ENCODE results near the gene ZNF385C. TPM values are rescaled to one million over a fixed set of nuclear protein-coding genes. Genes with fewer than 3 reads are reported as not detected.

The ZNF385C gene
- total RNA-seq, 1 experiment from 2014 or later: 4.0 TPM

DNA sequence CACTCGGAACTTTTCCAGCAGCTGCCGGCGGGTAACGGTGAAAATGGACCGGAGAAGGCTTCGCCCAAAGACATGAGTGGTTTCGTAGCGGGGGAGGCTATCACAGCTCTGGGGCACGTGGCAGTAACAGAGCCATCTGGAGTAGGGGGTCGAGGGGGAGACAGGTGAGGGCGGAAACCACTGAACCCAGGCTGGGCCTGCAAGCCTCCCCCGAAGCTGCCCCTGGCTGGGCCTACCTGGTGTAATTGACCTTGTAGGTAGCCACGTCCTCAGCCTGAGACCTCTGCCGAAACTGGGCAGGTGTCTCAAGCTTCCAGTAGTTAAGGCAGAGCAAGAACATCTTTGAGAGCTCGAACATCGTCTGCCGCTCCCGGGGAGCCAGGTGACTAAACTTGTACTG is 21.0 kb upstream of the ZNF385C start:
- no peak for DNase-seq
- Mint-ChIP-seq H3K4me1 (ENCODE audit: low read depth, unreplicated experiment) (peaks cover 9% of the 10 kb centered on the region), H3K4me3 (ENCODE audit: low read depth, unreplicated experiment) (no peak overlapping the region), H3K36me3 (ENCODE audit: insufficient read depth, unreplicated experiment) (peaks cover 86% of the 10 kb centered on the region), H3K27ac (ENCODE audit: unreplicated experiment) (no peak overlapping the region), H3K27me3 (ENCODE audit: unreplicated experiment) (no peaks in the 10 kb centered on the region), H3K9me3 (ENCODE audit: low read depth, unreplicated experiment) (no peaks in the 10 kb centered on the region)
- TF ChIP-seq, protein P1, sequence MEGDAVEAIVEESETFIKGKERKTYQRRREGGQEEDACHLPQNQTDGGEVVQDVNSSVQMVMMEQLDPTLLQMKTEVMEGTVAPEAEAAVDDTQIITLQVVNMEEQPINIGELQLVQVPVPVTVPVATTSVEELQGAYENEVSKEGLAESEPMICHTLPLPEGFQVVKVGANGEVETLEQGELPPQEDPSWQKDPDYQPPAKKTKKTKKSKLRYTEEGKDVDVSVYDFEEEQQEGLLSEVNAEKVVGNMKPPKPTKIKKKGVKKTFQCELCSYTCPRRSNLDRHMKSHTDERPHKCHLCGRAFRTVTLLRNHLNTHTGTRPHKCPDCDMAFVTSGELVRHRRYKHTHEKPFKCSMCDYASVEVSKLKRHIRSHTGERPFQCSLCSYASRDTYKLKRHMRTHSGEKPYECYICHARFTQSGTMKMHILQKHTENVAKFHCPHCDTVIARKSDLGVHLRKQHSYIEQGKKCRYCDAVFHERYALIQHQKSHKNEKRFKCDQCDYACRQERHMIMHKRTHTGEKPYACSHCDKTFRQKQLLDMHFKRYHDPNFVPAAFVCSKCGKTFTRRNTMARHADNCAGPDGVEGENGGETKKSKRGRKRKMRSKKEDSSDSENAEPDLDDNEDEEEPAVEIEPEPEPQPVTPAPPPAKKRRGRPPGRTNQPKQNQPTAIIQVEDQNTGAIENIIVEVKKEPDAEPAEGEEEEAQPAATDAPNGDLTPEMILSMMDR (IDR thresholded peaks at IDR 0.05; ENCODE audit: unreplicated experiment): no peak
- intact Hi-C loops (cut with micrococcal nuclease; ENCODE audit: unreplicated experiment): loop anchor here (5.0 to 10.0 kb wide), 2 partner anchors 52 to 286 kb away; no protein-coding TSS in a partner anchor
- BruUV-seq (replicated peaks): TSS peak; percentile 54
- CTCF ChIA-PET: interaction anchor here (0.5 to 4.7 kb wide), 3 partner anchors 94 to 186 kb away, joined by 3 to 15 read pairs (median 4); no protein-coding TSS in a partner anchor

DNA sequence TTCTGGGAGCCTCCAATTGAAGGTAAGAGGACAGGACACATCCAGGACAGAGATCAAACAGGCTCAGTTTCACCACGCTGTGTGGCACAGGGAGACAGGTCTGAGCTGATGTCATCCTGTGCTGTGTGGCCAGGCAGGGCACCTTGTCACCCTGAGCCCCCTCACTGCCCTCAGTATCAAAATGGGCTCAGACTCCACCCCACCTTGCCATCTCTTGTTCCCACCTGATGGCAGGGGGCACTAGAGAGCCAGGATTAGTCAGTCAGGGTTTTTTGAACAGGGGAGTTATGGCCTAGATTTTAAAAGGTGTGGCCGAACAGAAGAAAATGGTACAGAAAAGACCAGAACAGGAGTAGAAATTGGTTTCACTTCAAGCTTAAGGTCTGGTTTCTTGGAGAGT is 20.3 kb upstream of the ZNF385C start:
- DNase-seq: peak; percentile 75
- no TSS peak for BruUV-seq (replicated peaks)
- intact Hi-C loops (cut with micrococcal nuclease; ENCODE audit: unreplicated experiment): loop anchor here (5.0 to 10.0 kb wide), 2 partner anchors 51 to 286 kb away; no protein-coding TSS in a partner anchor
- TF ChIP-seq, protein P1 (IDR thresholded peaks at IDR 0.05; ENCODE audit: unreplicated experiment): peak; percentile 57
- Mint-ChIP-seq H3K4me1 (ENCODE audit: low read depth, unreplicated experiment) (peaks cover 9% of the 10 kb centered on the region), H3K27ac (ENCODE audit: unreplicated experiment) (no peak overlapping the region), H3K36me3 (ENCODE audit: insufficient read depth, unreplicated experiment) (peaks cover 88% of the 10 kb centered on the region), H3K4me3 (ENCODE audit: low read depth, unreplicated experiment) (no peak overlapping the region), H3K9me3 (ENCODE audit: low read depth, unreplicated experiment) (no peaks in the 10 kb centered on the region), H3K27me3 (ENCODE audit: unreplicated experiment) (no peaks in the 10 kb centered on the region)
- CTCF ChIA-PET: interaction anchor here (0.9 to 4.7 kb wide), 4 partner anchors 53 to 155 kb away, joined by 3 to 15 read pairs (median 4); partner anchors contain the start of gene DNAJC7

DNA sequence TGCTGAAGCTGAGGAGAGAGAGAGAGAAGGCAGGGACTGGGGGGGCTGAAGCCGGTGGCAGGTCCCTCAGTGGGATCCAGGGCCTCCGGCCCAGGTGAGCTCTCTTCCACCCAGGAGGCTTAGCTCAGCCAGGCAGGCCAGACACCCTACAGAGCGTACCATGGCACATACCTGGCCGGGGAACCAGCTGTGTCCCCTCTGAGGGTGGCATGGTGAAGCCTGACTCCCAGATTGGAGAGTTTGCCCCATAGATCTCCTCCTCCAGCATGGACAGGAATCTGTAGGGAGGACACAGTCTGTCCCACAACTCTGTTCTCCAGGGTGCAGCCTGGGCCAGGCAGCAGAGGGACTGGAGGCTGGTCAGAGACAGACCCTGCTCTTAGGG is 19.8 kb upstream of the ZNF385C start:
- CTCF ChIA-PET: interaction anchor here (1.4 to 4.7 kb wide), 3 partner anchors 53 to 101 kb away, joined by 3 to 15 read pairs (median 4); partner anchors contain the start of gene DNAJC7
- TF ChIP-seq, protein P1 (IDR thresholded peaks at IDR 0.05; ENCODE audit: unreplicated experiment): no peak
- no TSS peak for BruUV-seq (replicated peaks)
- DNase-seq: no peak
- Mint-ChIP-seq H3K36me3 (ENCODE audit: insufficient read depth, unreplicated experiment) (peaks cover 88% of the 10 kb centered on the region), H3K27ac (ENCODE audit: unreplicated experiment) (no peak overlapping the region), H3K9me3 (ENCODE audit: low read depth, unreplicated experiment) (no peaks in the 10 kb centered on the region), H3K27me3 (ENCODE audit: unreplicated experiment) (no peaks in the 10 kb centered on the region), H3K4me3 (ENCODE audit: low read depth, unreplicated experiment) (no peak overlapping the region), H3K4me1 (ENCODE audit: low read depth, unreplicated experiment) (peaks cover 9% of the 10 kb centered on the region)
- intact Hi-C loops (cut with micrococcal nuclease; ENCODE audit: unreplicated experiment): loop anchor here (5.0 to 10.0 kb wide), 2 partner anchors 51 to 287 kb away; no protein-coding TSS in a partner anchor

- Mint-ChIP-seq H3K27ac (ENCODE audit: unreplicated experiment) (no peak overlapping the region), H3K27me3 (ENCODE audit: unreplicated experiment) (no peaks in the 10 kb centered on the region), H3K36me3 (ENCODE audit: insufficient read depth, unreplicated experiment) (peaks cover 86% of the 10 kb centered on the region), H3K9me3 (ENCODE audit: low read depth, unreplicated experiment) (no peaks in the 10 kb centered on the region), H3K4me3 (ENCODE audit: low read depth, unreplicated experiment) (no peak overlapping the region), H3K4me1 (ENCODE audit: low read depth, unreplicated experiment) (peaks cover 9% of the 10 kb centered on the region)
- TF ChIP-seq, protein P1 (IDR thresholded peaks at IDR 0.05; ENCODE audit: unreplicated experiment): no peak
- DNase-seq: no peak
- no TSS peak for BruUV-seq (replicated peaks)
- intact Hi-C loops (cut with micrococcal nuclease; ENCODE audit: unreplicated experiment): loop anchor here (5.0 to 10.0 kb wide), 2 partner anchors 50 to 287 kb away; no protein-coding TSS in a partner anchor
- CTCF ChIA-PET: interaction anchor here (1.4 to 4.7 kb wide), 3 partner anchors 52 to 100 kb away, joined by 3 to 15 read pairs (median 4); partner anchors contain the start of gene DNAJC7
Measured at GRCh38 chr17:42117397-42118125, 19.3 kb upstream of the ZNF385C start.
